HG03066 (cell line): Measurements from ENCODE around the gene ARHGEF28.

Source experiments
- ATAC-seq: cut with Tn5 transposase; IDR thresholded peaks from one replicate; pipeline ENCODE4 v1.9.1; 2021; ENCODE audit warnings: low read depth; ENCODE audit not compliant: unreplicated experiment

The ARHGEF28 gene

DNA sequence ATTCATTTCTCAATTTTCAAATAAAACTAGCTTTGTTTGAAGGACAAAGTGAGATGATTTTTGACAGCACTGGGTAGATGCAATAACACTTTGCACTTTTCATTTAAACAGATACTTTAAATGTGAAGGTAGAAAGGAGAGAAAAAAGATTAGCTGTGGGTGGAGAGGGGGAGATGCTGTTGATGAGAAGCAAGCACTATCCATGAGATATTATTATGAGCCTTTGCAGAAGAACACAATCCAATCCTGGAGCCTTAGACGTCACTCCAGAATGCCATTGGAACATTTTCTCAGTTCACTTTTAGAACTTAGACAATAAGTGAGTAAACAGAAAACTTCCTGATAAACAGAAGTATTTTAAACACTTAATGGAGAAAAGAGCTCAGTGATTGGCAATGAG lies 351.1 kb downstream of the ARHGEF28 start:
- no peak for ATAC-seq

DNA sequence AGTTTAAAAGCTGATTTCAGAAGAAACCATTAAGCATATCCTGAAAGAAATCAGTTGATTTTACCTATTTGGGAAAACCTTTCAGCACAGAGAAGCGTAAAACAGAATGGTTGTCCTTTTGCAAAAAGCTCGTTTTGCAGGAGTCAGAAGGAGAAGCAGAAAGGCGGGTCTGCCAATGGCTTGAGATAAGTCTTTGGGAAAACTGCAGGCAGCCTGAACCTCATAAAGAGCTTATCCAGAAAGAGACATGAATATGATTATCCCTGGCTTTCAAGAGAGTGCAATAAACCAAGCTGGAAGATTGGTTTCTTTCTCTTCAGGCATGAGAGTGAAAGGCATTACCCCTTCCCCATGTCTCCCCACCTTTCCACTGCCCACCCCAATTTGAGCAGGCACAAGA lies 353.3 kb downstream of the ARHGEF28 start:
- ATAC-seq = no peak

DNA sequence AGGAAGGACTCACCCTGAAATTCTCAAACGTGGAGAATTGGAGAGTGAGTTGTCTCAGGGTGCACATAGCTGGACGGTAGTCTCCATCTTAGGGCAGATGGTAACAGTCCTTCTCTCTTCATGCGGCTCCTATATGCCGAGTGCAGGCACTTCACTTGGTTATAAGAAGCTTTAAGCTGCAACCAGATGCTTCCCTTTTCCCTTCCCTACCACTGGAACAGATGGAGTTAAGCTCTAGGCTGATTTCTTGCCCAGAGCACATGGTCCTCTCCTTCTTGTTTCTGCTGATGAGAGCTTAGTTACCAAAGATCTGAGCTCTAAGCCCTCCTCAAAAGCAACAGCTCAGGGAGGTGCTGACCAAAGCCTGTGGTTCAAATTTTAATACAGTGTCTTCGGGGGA lies 355.7 kb downstream of the ARHGEF28 start:
- no peak for ATAC-seq

DNA sequence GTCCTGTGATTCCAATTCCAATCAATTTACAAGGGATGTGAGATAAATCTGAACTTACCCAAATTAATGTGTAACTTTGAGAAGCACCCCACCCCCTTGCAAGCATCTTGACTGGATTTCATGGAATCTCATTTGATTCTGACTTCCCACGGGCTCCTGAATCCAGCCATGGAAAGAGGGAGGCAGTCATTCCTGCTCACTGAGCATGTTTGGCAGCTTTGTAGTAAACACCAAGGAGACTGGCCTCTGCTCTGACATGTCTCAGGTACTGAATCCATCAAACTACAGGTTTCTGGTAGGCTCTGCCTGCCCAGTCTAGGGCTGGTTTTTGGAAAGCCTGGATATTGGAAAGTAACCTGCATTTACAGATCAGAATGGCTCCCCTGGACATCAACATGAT lies 357.6 kb downstream of the ARHGEF28 start:
- no peak for ATAC-seq

DNA sequence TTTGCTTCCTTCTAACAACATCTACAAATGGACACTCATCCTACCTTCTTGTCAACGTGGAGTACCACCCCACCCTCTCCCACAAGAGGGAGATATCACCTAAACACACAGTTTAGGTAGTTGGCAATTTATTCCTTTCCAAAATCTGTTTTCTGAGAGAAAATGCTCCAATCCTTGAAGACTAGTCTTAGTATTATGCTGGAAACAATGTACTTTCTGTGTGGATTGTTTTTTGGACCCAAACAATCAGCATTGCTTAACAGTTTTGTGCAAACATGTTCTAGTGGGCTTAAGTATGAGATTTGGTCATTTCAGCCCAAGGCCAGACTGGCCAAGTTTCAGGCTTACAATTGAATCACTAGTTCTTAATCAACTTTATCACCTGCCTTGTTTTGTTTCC lies 359.1 kb downstream of the ARHGEF28 start:
- no peak for ATAC-seq

DNA sequence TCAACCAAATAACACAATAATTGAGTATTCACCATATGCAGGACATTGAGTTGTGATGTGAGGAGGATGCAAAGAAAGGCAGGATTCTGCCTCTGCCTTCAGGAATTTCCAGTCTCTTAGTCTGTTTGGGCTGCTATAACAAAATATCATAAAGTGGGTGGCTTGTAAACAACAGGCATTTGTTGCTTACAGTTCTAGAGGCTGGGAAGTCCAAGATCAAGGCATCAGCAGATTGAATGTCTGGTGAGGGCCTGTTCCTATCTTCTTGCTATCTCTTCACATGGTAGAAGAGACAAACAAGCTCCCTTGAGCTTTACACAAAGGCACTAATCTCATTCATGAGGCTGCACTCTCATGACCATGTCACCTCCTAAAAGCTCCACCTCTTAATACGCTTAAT lies 360.7 kb downstream of the ARHGEF28 start:
- no peak for ATAC-seq

DNA sequence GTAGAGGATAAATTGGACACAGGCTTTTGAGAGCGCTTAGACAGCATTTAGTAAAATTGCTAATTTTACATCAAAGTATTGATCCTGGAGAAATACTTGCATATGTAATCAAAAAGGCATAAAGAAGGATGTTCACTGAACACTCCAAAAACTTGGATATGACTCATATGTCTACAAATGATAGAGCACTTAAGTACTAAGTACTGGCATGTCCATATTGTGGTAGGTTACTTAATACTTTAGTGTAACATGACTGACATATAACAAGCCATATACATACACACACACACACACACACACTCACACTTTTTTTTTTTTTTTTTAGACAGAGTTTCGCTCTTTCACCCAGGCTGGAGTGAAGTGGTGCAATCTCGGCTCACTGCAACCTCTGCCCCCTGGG lies 361.9 kb downstream of the ARHGEF28 start:
- ATAC-seq = no peak

DNA sequence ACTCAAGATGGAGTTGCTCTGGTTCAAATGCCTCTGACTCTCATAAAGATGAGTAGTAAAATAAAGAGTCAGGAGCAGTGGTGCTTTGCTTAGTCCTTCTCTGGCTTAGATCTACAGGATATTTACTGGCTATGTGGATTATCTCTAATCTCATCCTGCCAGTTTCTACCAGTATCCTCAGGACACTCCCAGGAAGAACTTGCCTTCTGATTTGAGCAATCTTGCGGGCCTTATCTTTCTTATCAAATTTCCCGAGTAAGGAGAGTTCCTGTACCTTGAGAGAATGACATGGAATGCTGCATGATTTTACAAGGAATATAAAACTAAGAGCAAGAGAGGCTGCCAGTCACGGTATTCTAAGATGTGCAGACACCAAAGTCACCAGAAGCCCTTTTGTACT lies 364.0 kb downstream of the ARHGEF28 start:
- ATAC-seq = no peak
